Measurements from ENCODE around the gene DOK4. TPM values are rescaled to one million over a fixed set of nuclear protein-coding genes. Genes with fewer than 3 reads are reported as not detected.
A peak's percentile ranks its signal among the peaks of the same experiment; 100 is the strongest.

Gene DOK4
- total RNA-seq, 4 donors from 2014 or later, result 2.2 to 3.6 (median 2.9) TPM

GRCh38 chr16:57517397-57518367 lies 31.4 kb upstream of the DOK4 start:
- H3K4me3 ChIP-seq, result no peak overlapping the region
- H3K4me1 ChIP-seq, result no peaks in the 10 kb centered on the region
- intact Hi-C loops (cut with DNase I; ENCODE audit: low total_unique reads) (no loop called here), in situ Hi-C loops (cut with MboI; ENCODE audit: low sequenced_read_pairs in 4 of 4) (loop anchor here in 3 of 4 donors (5.0 to 10.0 kb wide), 4 partner anchors 93 to 215 kb away; no protein-coding TSS in a partner anchor)
- ATAC-seq (no peak), DNase-seq (no peak)
- H3K27me3 ChIP-seq, result no peaks in the 10 kb centered on the region
- H3K36me3 ChIP-seq, result no peaks in the 10 kb centered on the region
- no peaks in the 10 kb centered on the region for H3K9me3 ChIP-seq
- H3K27ac ChIP-seq, result no peak overlapping the region
- no peak for TF ChIP-seq CTCF (IDR thresholded peaks at IDR 0.05 in 4 of 5, conservative IDR thresholded peaks at IDR 0.05 in 1 of 5)
- TF ChIP-seq POLR2A (IDR thresholded peaks at IDR 0.05), result no peak

GRCh38 chr16:57516773-57517172 lies 30.5 kb upstream of the DOK4 start:
- Histone ChIP-seq H3K9me3 (no peaks in the 10 kb centered on the region), H3K4me3 (no peak overlapping the region), H3K4me1 (no peaks in the 10 kb centered on the region), H3K36me3 (no peaks in the 10 kb centered on the region), H3K27me3 (no peaks in the 10 kb centered on the region), H3K27ac (no peak overlapping the region)
- TF ChIP-seq CTCF (IDR thresholded peaks at IDR 0.05 in 4 of 5, conservative IDR thresholded peaks at IDR 0.05 in 1 of 5), result no peak
- no peak for TF ChIP-seq POLR2A (IDR thresholded peaks at IDR 0.05)
- no peak for ATAC-seq
- intact Hi-C loops (cut with DNase I; ENCODE audit: low total_unique reads), result no loop called here
- in situ Hi-C loops (cut with MboI; ENCODE audit: low sequenced_read_pairs in 4 of 4), result loop anchor here in 3 of 4 donors (5.0 to 10.0 kb wide), 4 partner anchors 92 to 214 kb away; no protein-coding TSS in a partner anchor
- DNase-seq, result no peak

- ATAC-seq (no peak), DNase-seq (no peak)
- Histone ChIP-seq H3K27me3 (no peaks in the 10 kb centered on the region), H3K9me3 (no peaks in the 10 kb centered on the region), H3K27ac (no peak overlapping the region), H3K36me3 (no peaks in the 10 kb centered on the region), H3K4me1 (no peaks in the 10 kb centered on the region), H3K4me3 (no peak overlapping the region)
- no peak for TF ChIP-seq POLR2A (IDR thresholded peaks at IDR 0.05)
- no peak for TF ChIP-seq CTCF (IDR thresholded peaks at IDR 0.05 in 4 of 5, conservative IDR thresholded peaks at IDR 0.05 in 1 of 5)
- intact Hi-C loops (cut with DNase I; ENCODE audit: low total_unique reads), result no loop called here
- in situ Hi-C loops (cut with MboI; ENCODE audit: low sequenced_read_pairs in 4 of 4), result loop anchor here in 3 of 4 donors (5.0 to 10.0 kb wide), 4 partner anchors 91 to 214 kb away; no protein-coding TSS in a partner anchor
Measured at GRCh38 chr16:57516176-57516725, 30.0 kb upstream of the DOK4 start.

- no peaks in the 10 kb centered on the region for H3K36me3 ChIP-seq
- no peaks in the 10 kb centered on the region for H3K4me1 ChIP-seq
- DNase-seq (no peak), ATAC-seq (no peak)
- H3K4me3 ChIP-seq, result no peak overlapping the region
- intact Hi-C loops (cut with DNase I; ENCODE audit: low total_unique reads) (no loop called here), in situ Hi-C loops (cut with MboI; ENCODE audit: low sequenced_read_pairs in 4 of 4) (loop anchor here in 3 of 4 donors (5.0 to 10.0 kb wide), 4 partner anchors 90 to 213 kb away; no protein-coding TSS in a partner anchor)
- H3K27ac ChIP-seq, result peak overlapping the region in 2 of 4 donors; percentile 16 to 19
- TF ChIP-seq POLR2A (IDR thresholded peaks at IDR 0.05), result no peak
- no peak for TF ChIP-seq CTCF (IDR thresholded peaks at IDR 0.05 in 4 of 5, conservative IDR thresholded peaks at IDR 0.05 in 1 of 5)
- H3K9me3 ChIP-seq, result no peaks in the 10 kb centered on the region
- no peaks in the 10 kb centered on the region for H3K27me3 ChIP-seq
Measured at GRCh38 chr16:57514791-57515600, 28.7 kb upstream of the DOK4 start.
